SK-N-SH treated with all-trans-retinoic acid at 6 μM for 48 hours (cell line): ENCODE measurements around the gene AAGAB.

Source experiments
- ATAC-seq: fragments of 200-7000 bp; cut with Tn5 transposase; 3 replicates; pipeline ENCODE4 v1.9.1; 2020; ENCODE audit warnings: mild to moderate bottlenecking, moderate library complexity
- ARNTL ChIP-seq: fragments of 450-650 bp; formaldehyde crosslinking; IDR thresholded peaks from 2 replicates; pipeline ENCODE4 v1.5.0; 2020; ENCODE audit warnings: low read depth, mild to moderate bottlenecking, moderate library complexity, borderline replicate concordance
- BACH2 ChIP-seq: fragments of 250-450 bp; sonication (Bioruptor Pico); IDR thresholded peaks from 2 replicates; pipeline ENCODE4 v1.9.0; 2021; ENCODE audit warnings: mild to moderate bottlenecking, borderline replicate concordance
- CSDC2 ChIP-seq: fragments of 250-450 bp; sonication (Bioruptor Pico); IDR thresholded peaks from 2 replicates; pipeline ENCODE4 v1.5.0; 2020; ENCODE audit warnings: mild to moderate bottlenecking, moderate library complexity
- ESRRG ChIP-seq: fragments of 250-450 bp; sonication (Bioruptor Pico); IDR thresholded peaks from 2 replicates; pipeline ENCODE4 v1.6.1; 2021; ENCODE audit warnings: mild to moderate bottlenecking
- GLIS3 ChIP-seq: fragments of 250-450 bp; sonication (Bioruptor Pico); IDR thresholded peaks from 2 replicates; pipeline ENCODE4 v1.5.0; 2020; ENCODE audit warnings: mild to moderate bottlenecking, moderate library complexity
- ISL1 ChIP-seq: fragments of 250-450 bp; sonication (Bioruptor Pico); IDR thresholded peaks from 2 replicates; pipeline ENCODE4 v2.1.2; 2022; ENCODE audit warnings: mild to moderate bottlenecking, moderate library complexity
- OSR1 ChIP-seq: fragments of 250-450 bp; sonication (Bioruptor Pico); IDR thresholded peaks from 2 replicates; pipeline ENCODE4 v1.8.0; 2022; ENCODE audit warnings: moderate library complexity, mild to moderate bottlenecking, inconsistent platforms
- PPARA ChIP-seq: fragments of 250-450 bp; sonication (Bioruptor Pico); IDR thresholded peaks from 2 replicates; pipeline ENCODE4 v1.5.0; 2020; ENCODE audit warnings: mild to moderate bottlenecking, borderline replicate concordance
- RARB ChIP-seq: fragments of 250-450 bp; sonication (Bioruptor Pico); IDR thresholded peaks from 2 replicates; pipeline ENCODE4 v1.8.0; 2021; ENCODE audit warnings: mild to moderate bottlenecking, moderate library complexity
- SNAI2 ChIP-seq: fragments of 250-450 bp; sonication (Bioruptor Pico); IDR thresholded peaks from 2 replicates; pipeline ENCODE4 v1.5.0; 2020; ENCODE audit warnings: mild to moderate bottlenecking, moderate library complexity
- TCF4 ChIP-seq: fragments of 250-450 bp; sonication (Bioruptor Pico); IDR thresholded peaks from 2 replicates; pipeline ENCODE4 v1.8.0; 2021; ENCODE audit warnings: mild to moderate bottlenecking, moderate library complexity, borderline replicate concordance
- TOX ChIP-seq: fragments of 250-450 bp; sonication (Bioruptor Pico); IDR thresholded peaks from 2 replicates; pipeline ENCODE4 v1.8.0; 2021; ENCODE audit warnings: mild to moderate bottlenecking, moderate library complexity, borderline replicate concordance
- ZC3H10 ChIP-seq: fragments of 250-450 bp; sonication (Bioruptor Pico); IDR thresholded peaks from 2 replicates; pipeline ENCODE4 v1.5.1; 2021; ENCODE audit warnings: mild to moderate bottlenecking, moderate library complexity
- ZFP3 ChIP-seq: fragments of 250-450 bp; sonication (Bioruptor Pico); IDR thresholded peaks from 2 replicates; pipeline ENCODE4 v1.5.0; 2020; ENCODE audit warnings: mild to moderate bottlenecking, moderate library complexity
- ZFP30 ChIP-seq: fragments of 450-650 bp; formaldehyde crosslinking; IDR thresholded peaks from 2 replicates; pipeline ENCODE4 v1.5.0; 2022; ENCODE audit warnings: mild to moderate bottlenecking, moderate library complexity
- ZNF565 ChIP-seq: fragments of 450-650 bp; formaldehyde crosslinking; conservative IDR thresholded peaks from 2 replicates; pipeline ENCODE4 v1.5.0; 2020; ENCODE audit warnings: low read depth, mild to moderate bottlenecking, moderate library complexity
- ZNF70 ChIP-seq: fragments of 450-650 bp; formaldehyde crosslinking; IDR thresholded peaks from 2 replicates; pipeline ENCODE4 v1.5.0; 2020; ENCODE audit warnings: mild to moderate bottlenecking, moderate library complexity
- ZNF8 ChIP-seq: fragments of 450-650 bp; formaldehyde crosslinking; IDR thresholded peaks from 2 replicates; pipeline ENCODE4 v1.5.0; 2020; ENCODE audit warnings: mild to moderate bottlenecking, moderate library complexity
- TF ChIP-seq, protein P1 (sequence below): fragments of 250-450 bp; sonication (Bioruptor Pico); IDR thresholded peaks from 2 replicates; pipeline ENCODE4 v1.5.0; 2020; ENCODE audit warnings: mild to moderate bottlenecking, moderate library complexity
- TF ChIP-seq, protein P2 (sequence below): fragments of 250-450 bp; sonication (Bioruptor Pico); IDR thresholded peaks from 2 replicates; pipeline ENCODE4 v1.5.1; 2021; ENCODE audit warnings: mild to moderate bottlenecking, moderate library complexity
- TF ChIP-seq, protein P3 (sequence below): fragments of 250-450 bp; sonication (Bioruptor Pico); IDR thresholded peaks from 2 replicates; pipeline ENCODE4 v1.5.1; 2020; ENCODE audit warnings: low read depth, mild to moderate bottlenecking, moderate library complexity

The AAGAB gene

DNA sequence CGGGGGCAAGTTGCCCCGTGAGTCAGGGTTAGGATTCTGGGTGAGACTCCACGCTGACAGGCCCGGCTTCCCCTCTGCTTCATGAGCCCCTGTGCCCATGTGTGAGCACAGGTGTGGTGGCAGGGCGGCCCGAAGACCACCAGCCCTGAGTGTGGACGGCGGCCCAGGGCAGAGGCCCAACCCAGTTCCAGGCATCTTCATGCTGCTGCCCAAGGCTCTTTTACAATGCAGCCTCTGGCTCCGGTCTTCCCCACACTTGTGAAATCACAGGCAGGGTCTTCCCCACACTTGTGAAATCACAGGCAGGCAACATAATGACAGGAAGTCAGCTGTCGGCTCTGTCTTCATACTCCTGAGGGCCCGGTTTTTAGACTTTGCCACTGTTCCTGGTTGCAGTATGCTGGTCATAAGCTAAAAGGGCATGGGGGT lies 78.8 kb downstream of the AAGAB start (continued):
- TF ChIP-seq, protein P1, sequence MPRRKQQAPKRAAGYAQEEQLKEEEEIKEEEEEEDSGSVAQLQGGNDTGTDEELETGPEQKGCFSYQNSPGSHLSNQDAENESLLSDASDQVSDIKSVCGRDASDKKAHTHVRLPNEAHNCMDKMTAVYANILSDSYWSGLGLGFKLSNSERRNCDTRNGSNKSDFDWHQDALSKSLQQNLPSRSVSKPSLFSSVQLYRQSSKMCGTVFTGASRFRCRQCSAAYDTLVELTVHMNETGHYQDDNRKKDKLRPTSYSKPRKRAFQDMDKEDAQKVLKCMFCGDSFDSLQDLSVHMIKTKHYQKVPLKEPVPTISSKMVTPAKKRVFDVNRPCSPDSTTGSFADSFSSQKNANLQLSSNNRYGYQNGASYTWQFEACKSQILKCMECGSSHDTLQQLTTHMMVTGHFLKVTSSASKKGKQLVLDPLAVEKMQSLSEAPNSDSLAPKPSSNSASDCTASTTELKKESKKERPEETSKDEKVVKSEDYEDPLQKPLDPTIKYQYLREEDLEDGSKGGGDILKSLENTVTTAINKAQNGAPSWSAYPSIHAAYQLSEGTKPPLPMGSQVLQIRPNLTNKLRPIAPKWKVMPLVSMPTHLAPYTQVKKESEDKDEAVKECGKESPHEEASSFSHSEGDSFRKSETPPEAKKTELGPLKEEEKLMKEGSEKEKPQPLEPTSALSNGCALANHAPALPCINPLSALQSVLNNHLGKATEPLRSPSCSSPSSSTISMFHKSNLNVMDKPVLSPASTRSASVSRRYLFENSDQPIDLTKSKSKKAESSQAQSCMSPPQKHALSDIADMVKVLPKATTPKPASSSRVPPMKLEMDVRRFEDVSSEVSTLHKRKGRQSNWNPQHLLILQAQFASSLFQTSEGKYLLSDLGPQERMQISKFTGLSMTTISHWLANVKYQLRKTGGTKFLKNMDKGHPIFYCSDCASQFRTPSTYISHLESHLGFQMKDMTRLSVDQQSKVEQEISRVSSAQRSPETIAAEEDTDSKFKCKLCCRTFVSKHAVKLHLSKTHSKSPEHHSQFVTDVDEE (CRISPR knock-in tag), result no peak

- no peak for TF ChIP-seq ZNF8 (CRISPR knock-in tag)
- TF ChIP-seq ZC3H10 (CRISPR knock-in tag), result peak; percentile 19; the same call in 1 of the 2 replicates
- 0 out of 2 replicates have a peak, but pooled peaks have one; percentile 21 for TF ChIP-seq ISL1
- TF ChIP-seq CSDC2 (CRISPR knock-in tag), result 0 out of 2 replicates have a peak, but pooled peaks have one; percentile 8
- no peak for TF ChIP-seq ESRRG (CRISPR knock-in tag)
- ATAC-seq, result peak; percentile 9; the same call in 2 of the 3 replicates
Observed at GRCh38 chr15:67174864-67175573, 79.4 kb downstream of the AAGAB start.

GRCh38 chr15:67174446-67174845 lies 80.0 kb downstream of the AAGAB start:
- ATAC-seq, result no peak
- no peak for TF ChIP-seq PPARA (CRISPR knock-in tag)
- no peak for TF ChIP-seq GLIS3 (CRISPR knock-in tag)
- TF ChIP-seq, protein P2, sequence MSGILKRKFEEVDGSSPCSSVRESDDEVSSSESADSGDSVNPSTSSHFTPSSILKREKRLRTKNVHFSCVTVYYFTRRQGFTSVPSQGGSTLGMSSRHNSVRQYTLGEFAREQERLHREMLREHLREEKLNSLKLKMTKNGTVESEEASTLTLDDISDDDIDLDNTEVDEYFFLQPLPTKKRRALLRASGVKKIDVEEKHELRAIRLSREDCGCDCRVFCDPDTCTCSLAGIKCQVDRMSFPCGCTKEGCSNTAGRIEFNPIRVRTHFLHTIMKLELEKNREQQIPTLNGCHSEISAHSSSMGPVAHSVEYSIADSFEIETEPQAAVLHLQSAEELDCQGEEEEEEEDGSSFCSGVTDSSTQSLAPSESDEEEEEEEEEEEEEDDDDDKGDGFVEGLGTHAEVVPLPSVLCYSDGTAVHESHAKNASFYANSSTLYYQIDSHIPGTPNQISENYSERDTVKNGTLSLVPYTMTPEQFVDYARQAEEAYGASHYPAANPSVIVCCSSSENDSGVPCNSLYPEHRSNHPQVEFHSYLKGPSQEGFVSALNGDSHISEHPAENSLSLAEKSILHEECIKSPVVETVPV (CRISPR knock-in tag), result no peak
- no peak for TF ChIP-seq ARNTL
- TF ChIP-seq ZFP30 (CRISPR knock-in tag), result no peak
- no peak for TF ChIP-seq BACH2 (CRISPR knock-in tag)
- no peak for TF ChIP-seq ZNF565 (CRISPR knock-in tag)
- TF ChIP-seq OSR1 (CRISPR knock-in tag), result no peak
- TF ChIP-seq CSDC2 (CRISPR knock-in tag), result no peak
- no peak for TF ChIP-seq TCF4
- TF ChIP-seq ESRRG (CRISPR knock-in tag), result no peak
- TF ChIP-seq ZFP3 (CRISPR knock-in tag), result no peak
- no peak for TF ChIP-seq ZNF8 (CRISPR knock-in tag)
- no peak for TF ChIP-seq RARB (CRISPR knock-in tag)

- no peak for ATAC-seq
- TF ChIP-seq BACH2 (CRISPR knock-in tag) (no peak), ISL1 (no peak), GLIS3 (CRISPR knock-in tag) (no peak), SNAI2 (CRISPR knock-in tag) (no peak), ZNF8 (CRISPR knock-in tag) (no peak), TCF4 (no peak), ZFP3 (CRISPR knock-in tag) (no peak), PPARA (CRISPR knock-in tag) (no peak), ZNF565 (CRISPR knock-in tag) (no peak), RARB (CRISPR knock-in tag) (no peak), CSDC2 (CRISPR knock-in tag) (no peak), ZNF70 (CRISPR knock-in tag) (no peak), ARNTL (no peak), TOX (CRISPR knock-in tag) (no peak), ESRRG (CRISPR knock-in tag) (no peak), OSR1 (CRISPR knock-in tag) (no peak)
- TF ChIP-seq, protein P1 (CRISPR knock-in tag), result no peak
- TF ChIP-seq, protein P3, sequence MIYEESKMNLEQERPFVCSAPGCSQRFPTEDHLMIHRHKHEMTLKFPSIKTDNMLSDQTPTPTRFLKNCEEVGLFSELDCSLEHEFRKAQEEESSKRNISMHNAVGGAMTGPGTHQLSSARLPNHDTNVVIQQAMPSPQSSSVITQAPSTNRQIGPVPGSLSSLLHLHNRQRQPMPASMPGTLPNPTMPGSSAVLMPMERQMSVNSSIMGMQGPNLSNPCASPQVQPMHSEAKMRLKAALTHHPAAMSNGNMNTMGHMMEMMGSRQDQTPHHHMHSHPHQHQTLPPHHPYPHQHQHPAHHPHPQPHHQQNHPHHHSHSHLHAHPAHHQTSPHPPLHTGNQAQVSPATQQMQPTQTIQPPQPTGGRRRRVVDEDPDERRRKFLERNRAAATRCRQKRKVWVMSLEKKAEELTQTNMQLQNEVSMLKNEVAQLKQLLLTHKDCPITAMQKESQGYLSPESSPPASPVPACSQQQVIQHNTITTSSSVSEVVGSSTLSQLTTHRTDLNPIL (CRISPR knock-in tag), result no peak
Observed at GRCh38 chr15:67173786-67174185, 80.7 kb downstream of the AAGAB start.
